K562 (cell line): Measurements from ENCODE around the gene FOXA3. TPM values are rescaled to one million over a fixed set of nuclear protein-coding genes. Genes with fewer than 3 reads are reported as not detected.

Experiments
- ATAC-seq: fragments of 200-7000 bp; cut with Tn5 transposase; 3 replicates; pipeline ENCODE4 v1.9.1; 2020; ENCODE audit warnings: moderate library complexity
- BruUV-seq: library from RNA; stranded (reverse); fragments of 400-500 nt; replicated peaks from 2 replicates; lab custom pipeline; 2021; lab: Mats Ljungman, UMichigan
- CTCF ChIA-PET: fragments of 300-600 bp; formaldehyde crosslinking; extraction: SDS; loops from one replicate; lab custom pipeline; 2021; ENCODE audit warnings: low intra/inter-chr PET ratio; lab: Yijun Ruan, JAX
- POLR2A ChIA-PET: fragments of 300-600, 350-650 bp; sonication (Branson Sonifier 250); formaldehyde crosslinking; extraction: SDS; loops from one replicate; lab custom pipeline; 2021; ENCODE audit warnings: antibody characterized with exemption, inconsistent platforms; lab: Yijun Ruan, JAX
- DNase-seq, 4 experiments: peaks; one replicate each; pipeline versions ENCODE4 v3.0.0 to v3.0.0-alpha.2; 2011 to 2018; ENCODE audit warnings: low spot score in 3 of 4, mixed read lengths in 3 of 4; ENCODE audit errors: extremely low read depth in 1 of 4
- FAIRE-seq: peaks from 2 replicates; lab custom pipeline; 2011; peaks lifted over from hg19 to GRCh38; lab: Jason Lieb, UNC
- H2AFZ ChIP-seq: 2 replicates; pipeline ENCODE4 v1.6.0; 2011; ENCODE audit warnings: low read depth, low read length, control low read depth, inconsistent platforms
- H3K27ac ChIP-seq: fragments of 200-600 bp; 3 replicates; pipeline ENCODE4 v1.8.0; 2011; ENCODE audit warnings: low read depth, mild to moderate bottlenecking, control low read depth, inconsistent platforms, low read length, moderate library complexity, mixed read lengths; ENCODE audit errors: extremely low read depth
- H3K27me3 ChIP-seq, 2 experiments: fragments of 300-600 bp in 1 of 2; 2 replicates in 1 of 2; 3 replicates in 1 of 2; pipeline versions ENCODE4 v1.6.0 to v1.8.0; 2011; ENCODE audit warnings: inconsistent platforms in 2 of 2, low read length in 2 of 2, mild to moderate bottlenecking in 1 of 2, mixed read lengths in 1 of 2, moderate library complexity in 1 of 2; ENCODE audit not compliant: control insufficient read depth in 2 of 2, insufficient read depth in 2 of 2
- H3K36me3 ChIP-seq: fragments of 300-600 bp; 3 replicates; pipeline ENCODE4 v1.8.0; 2011; ENCODE audit warnings: mild to moderate bottlenecking, low read length, inconsistent platforms; ENCODE audit not compliant: control insufficient read depth, insufficient read depth
- H3K4me1 ChIP-seq, 2 experiments: fragments of 200-600 bp in 1 of 2; replicated peaks in 1 of 2; 2 replicates in 1 of 2; 3 replicates in 1 of 2; pipeline versions ENCODE4 v1.5.1 to v1.8.0; 2011; ENCODE audit warnings: inconsistent platforms in 2 of 2, low read length in 2 of 2, mild to moderate bottlenecking in 1 of 2, mixed read lengths in 1 of 2, moderate library complexity in 1 of 2; ENCODE audit not compliant: control insufficient read depth in 2 of 2, insufficient read depth in 2 of 2
- H3K4me2 ChIP-seq: 2 replicates; pipeline ENCODE4 v1.6.1; 2011; ENCODE audit warnings: low read length, control low read depth, inconsistent platforms, mixed read lengths; ENCODE audit not compliant: insufficient read depth
- H3K4me3 ChIP-seq: fragments of 200-600 bp; sonication (generic), shearing (Covaris generic); 2 replicates; pipeline ENCODE4 v1.5.1; 2016; ENCODE audit warnings: control low read depth, inconsistent platforms
- H3K79me2 ChIP-seq: fragments of 200-600 bp; 3 replicates; pipeline ENCODE4 v1.8.0; 2011; ENCODE audit warnings: low read length, inconsistent platforms; ENCODE audit not compliant: control insufficient read depth, insufficient read depth
- H3K9ac ChIP-seq, 2 experiments: 2 replicates each; pipeline versions ENCODE4 v1.6.0 to v1.6.1; 2011; ENCODE audit warnings: low read depth in 2 of 2, low read length in 2 of 2, control low read depth in 1 of 2, inconsistent platforms in 1 of 2, mild to moderate bottlenecking in 1 of 2, mixed read lengths in 1 of 2; ENCODE audit not compliant: insufficient read depth in 1 of 2
- H3K9me1 ChIP-seq: one replicate; pipeline ENCODE4 v1.6.0; 2011; ENCODE audit warnings: inconsistent platforms, mild to moderate bottlenecking, low read length, moderate library complexity; ENCODE audit not compliant: control insufficient read depth, insufficient read depth
- H3K9me3 ChIP-seq: replicated peaks from 2 replicates; pipeline ENCODE4 v1.5.1; 2011; ENCODE audit warnings: low read depth, low read length, inconsistent platforms; ENCODE audit not compliant: control insufficient read depth, insufficient read depth
- H4K20me1 ChIP-seq: replicated peaks from 2 replicates; pipeline ENCODE4 v1.6.1; 2011; ENCODE audit warnings: low read length, inconsistent platforms, mixed read lengths; ENCODE audit not compliant: control insufficient read depth, insufficient read depth
- BDP1 ChIP-seq: IDR thresholded peaks from 3 replicates; pipeline ENCODE4 v1.6.1; 2011; ENCODE audit not compliant: insufficient read length, insufficient read depth
- CBFA2T3 ChIP-seq: fragments of 450-650 bp; IDR thresholded peaks from 2 replicates; pipeline ENCODE4 v1.6.1; 2017
- CREM ChIP-seq: IDR thresholded peaks from 2 replicates; pipeline ENCODE4 v1.6.1; 2014; ENCODE audit warnings: antibody characterized with exemption, low read depth
- DPF2 ChIP-seq: fragments of 450-650 bp; IDR thresholded peaks from 2 replicates; pipeline ENCODE4 v1.6.1; 2016
- E2F3 ChIP-seq: fragments of 250-450 bp; sonication (Bioruptor Pico); IDR thresholded peaks from 2 replicates; pipeline ENCODE4 v1.4.0; 2020; ENCODE audit warnings: mild to moderate bottlenecking
- EGR1 ChIP-seq: fragments of 450-650 bp; conservative IDR thresholded peaks from 2 replicates; pipeline ENCODE4 v1.6.1; 2017; ENCODE audit warnings: mild to moderate bottlenecking
- FOSL1 ChIP-seq: fragments of 200-800 bp; sonication (Bioruptor generic); conservative IDR thresholded peaks from 2 replicates; pipeline ENCODE4 v1.6.1; 2016; ENCODE audit warnings: missing genetic modification characterization, missing compliant biosample characterization
- ILK ChIP-seq: fragments of 450-650 bp; IDR thresholded peaks from 2 replicates; pipeline ENCODE4 v1.6.1; 2016; ENCODE audit warnings: missing genetic modification characterization, low read depth, mild to moderate bottlenecking, missing compliant biosample characterization, moderate library complexity, borderline replicate concordance
- JUND ChIP-seq, 2 experiments: IDR thresholded peaks; 2 replicates in 1 of 2; 3 replicates in 1 of 2; pipeline ENCODE4 v1.6.1; 2011; ENCODE audit warnings: borderline replicate concordance in 2 of 2, low read depth in 2 of 2, low read length in 2 of 2, improper control_type of control experiment in 1 of 2, missing biosample characterization in 1 of 2, missing genetic modification characterization in 1 of 2, missing genetic modification reagents in 1 of 2
- KLF16 ChIP-seq: IDR thresholded peaks from 2 replicates; pipeline ENCODE4 v1.6.1; 2016; ENCODE audit warnings: antibody characterized with exemption
- MCM5 ChIP-seq: fragments of 450-650 bp; IDR thresholded peaks from 2 replicates; pipeline ENCODE4 v1.6.1; 2016; ENCODE audit warnings: low read depth
- MEIS2 ChIP-seq: fragments of 450-650 bp; IDR thresholded peaks from 2 replicates; pipeline ENCODE4 v1.6.1; 2014; ENCODE audit warnings: mild to moderate bottlenecking; ENCODE audit not compliant: partially characterized antibody
- NBN ChIP-seq: fragments of 450-650 bp; IDR thresholded peaks from 2 replicates; pipeline ENCODE4 v1.6.1; 2016; ENCODE audit warnings: low read depth, mild to moderate bottlenecking
- NCOR1 ChIP-seq: fragments of 450-650 bp; IDR thresholded peaks from 2 replicates; pipeline ENCODE4 v1.6.1; 2016; ENCODE audit warnings: mild to moderate bottlenecking, moderate library complexity
- NR2C1 ChIP-seq, 2 experiments: fragments of 450-650 bp; IDR thresholded peaks; 2 replicates each; pipeline ENCODE4 v1.6.1; 2017; ENCODE audit warnings: mild to moderate bottlenecking in 2 of 2, antibody characterized with exemption in 1 of 2, inconsistent platforms in 1 of 2, missing compliant biosample characterization in 1 of 2, missing genetic modification characterization in 1 of 2
- PURB ChIP-seq: sonication (generic); formaldehyde crosslinking; IDR thresholded peaks from 2 replicates; pipeline ENCODE4 v1.9.0; 2021; ENCODE audit warnings: low read depth, mild to moderate bottlenecking, missing genetic modification reagents
- SMARCA5 ChIP-seq: fragments of 450-650 bp; IDR thresholded peaks from 2 replicates; pipeline ENCODE4 v1.6.1; 2016
- TEAD1 ChIP-seq, 2 experiments: fragments of 450-650 bp in 1 of 2; sonication (generic) in 1 of 2; formaldehyde crosslinking; IDR thresholded peaks; 2 replicates each; pipeline versions ENCODE4 v1.4.0 to v1.8.0; 2020 to 2022; ENCODE audit warnings: mild to moderate bottlenecking in 2 of 2, missing genetic modification reagents in 1 of 2
- TRIM28 ChIP-seq: fragments of 450-650 bp; IDR thresholded peaks from 2 replicates; pipeline ENCODE4 v1.6.1; 2017
- ZFX ChIP-seq: sonication (generic); formaldehyde crosslinking; IDR thresholded peaks from 2 replicates; pipeline ENCODE4 v1.8.0; 2022; ENCODE audit warnings: mild to moderate bottlenecking, missing genetic modification reagents, moderate library complexity
- ZNF197 ChIP-seq: fragments of 200-800 bp; sonication (Bioruptor generic); IDR thresholded peaks from 2 replicates; pipeline ENCODE4 v1.6.1; 2016; ENCODE audit warnings: low read depth, missing genetic modification characterization, missing compliant biosample characterization
- ZNF384 ChIP-seq: IDR thresholded peaks from 2 replicates; pipeline ENCODE4 v1.6.1; 2012; ENCODE audit warnings: low read depth, low read length, improper control_type of control experiment
- ZNF696 ChIP-seq: fragments of 250-450 bp; sonication (Bioruptor Pico); conservative IDR thresholded peaks from 2 replicates; pipeline ENCODE4 v1.4.0; 2020; ENCODE audit warnings: mild to moderate bottlenecking, moderate library complexity
- WGBS: fragments of 100-300 bp; shearing (Covaris generic); methylation state at CpG from one replicate; pipeline ENCODE4 v1.1.6; 2016; ENCODE audit warnings: low coverage, mixed read lengths; ENCODE audit not compliant: insufficient coverage; ENCODE audit errors: missing lambda C conversion rate; 5-methylcytosine and 5-hydroxymethylcytosine counted together
- in situ Hi-C: fragments of 300-500 bp; cut with MboI; formaldehyde crosslinking; loops from 4 replicates; pipeline ENCODE4 v1.15.0; 2018; ENCODE audit warnings: inconsistent platforms, mixed read lengths
- intact Hi-C: fragments of 100-400 bp; cut with micrococcal nuclease; formaldehyde crosslinking; loops from 2 replicates; pipeline ENCODE4 v1.14.2; 2022
- polyA plus RNA-seq, 8 experiments: library from polyadenylated mRNA; depleted of rRNA in 4 of 8; stranded (reverse) in 5 of 8; unstranded in 3 of 8; fragments of >200 nt; fragmentation: Nextera tagmentation in 2 of 8; fragmentation: Illumina TruSeq in 1 of 8; extraction: Ambion mirVana in 2 of 8; extraction: Trizol in 1 of 8; gene quantifications; 2 replicates each; pipeline versions ENCODE4 v1.2.1 to v1.2.3, GENCODE V29; 2011 to 2014; ENCODE audit warnings: inconsistent platforms in 1 of 8, missing spikeins in 1 of 8
- total RNA-seq, 7 experiments: library from RNA; depleted of rRNA in 6 of 7; stranded (reverse); fragments of >200 nt in 6 of 7; fragmentation: Illumina TruSeq in 2 of 7; extraction: Trizol in 2 of 7; gene quantifications; 2 replicates each; pipeline versions ENCODE4 v1.2.1 to v1.2.3, GENCODE V29; 2011 to 2021; ENCODE audit warnings: low replicate concordance in 1 of 7
- TF ChIP-seq, protein P1 (sequence below): fragments of 250-450 bp; sonication (Bioruptor Pico); IDR thresholded peaks from 2 replicates; pipeline ENCODE4 v1.4.0; 2020; ENCODE audit warnings: mild to moderate bottlenecking, moderate library complexity

Gene FOXA3
- total and polyA plus RNA-seq, 9 of the 15 experiments (the other 6 are each of a cell fraction or from before 2014, with no cell fraction given), result 1.3 to 15.5 (median 4.7) TPM

DNA sequence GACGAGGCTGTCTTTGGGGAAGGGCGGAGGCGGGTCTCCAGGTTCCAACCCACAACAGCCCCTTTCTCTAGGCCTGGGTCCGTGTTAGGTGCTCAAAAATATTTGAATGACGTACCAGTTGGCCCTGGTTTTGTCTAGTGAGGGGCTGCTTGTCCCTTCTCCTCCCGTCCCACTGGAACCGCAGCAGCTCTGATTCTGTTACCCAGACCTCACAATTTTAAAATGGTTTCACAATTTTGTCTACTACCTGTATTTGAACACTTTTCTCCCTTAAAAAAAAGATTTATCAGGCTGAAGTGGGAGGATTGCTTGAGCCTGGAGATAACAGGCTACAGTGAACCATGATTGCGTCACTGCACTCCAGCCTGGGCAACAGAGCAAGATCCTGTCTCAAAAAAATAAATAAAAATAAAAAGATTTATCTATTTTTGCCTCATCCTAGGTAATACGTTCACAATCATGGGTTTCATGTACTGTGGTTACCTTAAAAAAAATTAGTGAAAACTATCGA is 23.1 kb downstream of the FOXA3 start:
- POLR2A ChIA-PET, result interaction anchor here (0.6 to 2.0 kb wide), 2 partner anchors 14 to 524 kb away, joined by 3 to 4 read pairs; no protein-coding TSS in a partner anchor
- TSS peak; percentile 89 for BruUV-seq
- TF ChIP-seq NBN (peak; percentile 60; the same call in 1 of the 2 replicates), E2F3 (0 out of 2 replicates have a peak, but pooled peaks have one; percentile 60), NCOR1 (peak; percentile 43; the same call in 1 of the 2 replicates), MCM5 (no peak), CREM (peak; percentile 88), ZFX (CRISPR knock-in tag) (peak; percentile 84), PURB (no peak), FOSL1 (tag) (peak; percentile 48; the same call in 1 of the 2 replicates), ZNF384 (peak; percentile 37; the same call in 1 of the 2 replicates), NR2C1 (IDR thresholded peaks at IDR 0.05) (no peak), NR2C1 (tag; IDR thresholded peaks at IDR 0.05) (peak; percentile 57; the same call in 1 of the 2 replicates), JUND (IDR thresholded peaks at IDR 0.05; ENCODE audit: borderline replicate concordance, low read depth, low read length) (peak; percentile 80), JUND (tag; IDR thresholded peaks at IDR 0.05; ENCODE audit: borderline replicate concordance, low read depth, low read length) (peak; percentile 36; the same call in 2 of the 3 replicates), TEAD1 (CRISPR knock-in tag; IDR thresholded peaks at IDR 0.05) (0 out of 4 replicates have a peak, but pooled peaks of 1 of the 2 experiments have one; percentile 8), DPF2 (peak; percentile 77; the same call in 1 of the 2 replicates), CBFA2T3 (peak; percentile 73), ZNF197 (0 out of 2 replicates have a peak, but pooled peaks have one; percentile 32), SMARCA5 (peak; percentile 94), BDP1 (no peak), EGR1 (0 out of 2 replicates have a peak, but pooled peaks have one; percentile 16), KLF16 (peak; percentile 68; the same call in 1 of the 2 replicates), ZNF696 (CRISPR knock-in tag) (no peak), ILK (no peak), MEIS2 (no peak), TRIM28 (no peak)
- TF ChIP-seq, protein P1, sequence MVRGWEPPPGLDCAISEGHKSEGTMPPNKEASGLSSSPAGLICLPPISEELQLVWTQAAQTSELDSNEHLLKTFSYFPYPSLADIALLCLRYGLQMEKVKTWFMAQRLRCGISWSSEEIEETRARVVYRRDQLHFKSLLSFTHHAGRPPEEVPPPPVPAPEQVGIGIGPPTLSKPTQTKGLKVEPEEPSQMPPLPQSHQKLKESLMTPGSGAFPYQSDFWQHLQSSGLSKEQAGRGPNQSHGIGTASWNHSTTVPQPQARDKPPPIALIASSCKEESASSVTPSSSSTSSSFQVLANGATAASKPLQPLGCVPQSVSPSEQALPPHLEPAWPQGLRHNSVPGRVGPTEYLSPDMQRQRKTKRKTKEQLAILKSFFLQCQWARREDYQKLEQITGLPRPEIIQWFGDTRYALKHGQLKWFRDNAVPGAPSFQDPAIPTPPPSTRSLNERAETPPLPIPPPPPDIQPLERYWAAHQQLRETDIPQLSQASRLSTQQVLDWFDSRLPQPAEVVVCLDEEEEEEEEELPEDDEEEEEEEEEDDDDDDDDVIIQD (CRISPR knock-in tag), result no peak

More for the DNA sequence above, 23.1 kb downstream of the FOXA3 start:
- in situ Hi-C loops (no loop called here), intact Hi-C loops (no loop called here)
- 19% methylated on average over 10 of the region's 10 CpGs for WGBS
- FAIRE-seq (no peak), ATAC-seq (no peak), DNase-seq (no peak)
- Histone ChIP-seq H3K9me1 (no peaks in the 10 kb centered on the region), H3K9me3 (no peaks in the 10 kb centered on the region), H3K27ac (peak overlapping the region; percentile 94), H4K20me1 (no peaks in the 10 kb centered on the region), H3K9ac (peak overlapping the region; percentile 80 to 97), H2AFZ (peak overlapping the region; percentile 93), H3K79me2 (peaks cover 25% of the 10 kb centered on the region), H3K4me2 (peak overlapping the region; percentile 87), H3K4me1 (peaks cover 32 to 57% of the 10 kb centered on the region in 2 experiments; a peak in 4 of 5 replicates), H3K36me3 (peaks cover 13% of the 10 kb centered on the region; the same call in 1 of the 3 replicates), H3K27me3 (no peaks in the 10 kb centered on the region), H3K4me3 (peak overlapping the region; percentile 58)
- CTCF ChIA-PET, result interaction anchor here (2.6 kb wide), 1 partner anchor 23 kb away, joined by 14 read pairs; the partner anchor contains the start of genes FOXA3 and SYMPK
